Suprapubic skin (tissue), 4 donors: ENCODE data around the gene FAM193A. TPM values are rescaled to one million over a fixed set of nuclear protein-coding genes. Genes with fewer than 3 reads are reported as not detected.

ENCODE experiments used
- DNase-seq, 2 donors: peaks; one replicate each; pipeline ENCODE4 v3.0.0-alpha.2; 2019; ENCODE audit warnings: low spot score in 2 of 2
- H3K27ac ChIP-seq: fragments of 200-600 bp; sonication (generic); one replicate; pipeline ENCODE4 v1.5.1; 2019
- H3K27me3 ChIP-seq: fragments of 200-600 bp; sonication (generic); one replicate; pipeline ENCODE4 v1.5.1; 2019
- H3K36me3 ChIP-seq: fragments of 200-600 bp; sonication (generic); one replicate; pipeline ENCODE4 v1.5.1; 2019
- H3K4me1 ChIP-seq: fragments of 200-600 bp; sonication (generic); one replicate; pipeline ENCODE4 v1.5.1; 2019
- H3K4me3 ChIP-seq: fragments of 200-600 bp; sonication (generic); one replicate; pipeline ENCODE4 v1.5.1; 2019; ENCODE audit warnings: mild to moderate bottlenecking
- H3K9me3 ChIP-seq: fragments of 200-600 bp; sonication (generic); one replicate; pipeline ENCODE4 v1.5.1; 2019
- CTCF ChIP-seq, 2 donors: fragments of 200-600 bp in 1 of 2; fragments of 450-650 bp in 1 of 2; sonication (generic) in 1 of 2; IDR thresholded peaks; one replicate each; pipeline ENCODE4 v1.5.1; 2016 to 2019; ENCODE audit warnings: antibody characterized with exemption in 2 of 2, mild to moderate bottlenecking in 1 of 2, moderate library complexity in 1 of 2
- EP300 ChIP-seq: sonication (generic); formaldehyde crosslinking; IDR thresholded peaks from one replicate; pipeline ENCODE4 v1.6.1; 2017; ENCODE audit warnings: antibody characterized with exemption
- POLR2A ChIP-seq, 2 donors: fragments of 450-650 bp; IDR thresholded peaks; one replicate each; pipeline ENCODE4 v1.6.1; 2017; ENCODE audit warnings: antibody characterized with exemption in 2 of 2, mild to moderate bottlenecking in 2 of 2, moderate library complexity in 2 of 2
- POLR2AphosphoS5 ChIP-seq, 3 donors: sonication (generic); formaldehyde crosslinking; IDR thresholded peaks; one replicate each; pipeline ENCODE4 v1.6.1; 2017; ENCODE audit warnings: antibody characterized with exemption in 3 of 3
- WGBS: methylation state at CpG from one replicate; pipeline ENCODE4 v1.1.5; 2018; 5-methylcytosine and 5-hydroxymethylcytosine counted together
- total RNA-seq, 4 donors: library from RNA; depleted of rRNA; stranded (reverse); fragments of >200 nt; gene quantifications; one replicate each; pipeline ENCODE4 v1.1.0, GENCODE V29; 2016

FAM193A gene
- total RNA-seq, 4 donors from 2014 or later: 23.6 to 45.0 (median 29.3) TPM

GRCh38 chr4:2600878-2601277 lies 64.4 kb downstream of the FAM193A start:
- WGBS: 98% methylated on average over 6 of the region's 6 CpGs
- no peaks in the 10 kb centered on the region for H3K9me3 ChIP-seq
- H3K27ac ChIP-seq: no peak overlapping the region
- H3K4me1 ChIP-seq: peaks cover 12% of the 10 kb centered on the region
- no peak for DNase-seq
- no peak overlapping the region for H3K4me3 ChIP-seq
- no peaks in the 10 kb centered on the region for H3K27me3 ChIP-seq
- no peak for TF ChIP-seq EP300
- no peak for TF ChIP-seq CTCF (IDR thresholded peaks at IDR 0.05)
- TF ChIP-seq POLR2AphosphoS5 (IDR thresholded peaks at IDR 0.05): no peak
- no peak for TF ChIP-seq POLR2A (IDR thresholded peaks at IDR 0.05)
- H3K36me3 ChIP-seq: peaks cover 2% of the 10 kb centered on the region

GRCh38 chr4:2604614-2605013 lies 68.2 kb downstream of the FAM193A start:
- TF ChIP-seq POLR2AphosphoS5 (IDR thresholded peaks at IDR 0.05): no peak
- TF ChIP-seq POLR2A (IDR thresholded peaks at IDR 0.05): no peak
- TF ChIP-seq EP300: no peak
- TF ChIP-seq CTCF (IDR thresholded peaks at IDR 0.05): no peak
- no peaks in the 10 kb centered on the region for H3K9me3 ChIP-seq
- no peak overlapping the region for H3K4me3 ChIP-seq
- peaks cover 14% of the 10 kb centered on the region for H3K4me1 ChIP-seq
- no peak overlapping the region for H3K27ac ChIP-seq
- DNase-seq: no peak
- no peaks in the 10 kb centered on the region for H3K27me3 ChIP-seq
- peaks cover 2% of the 10 kb centered on the region for H3K36me3 ChIP-seq
- 84% methylated on average over 4 of the region's 4 CpGs for WGBS

- H3K4me3 ChIP-seq: no peak overlapping the region
- H3K27ac ChIP-seq: no peak overlapping the region
- H3K36me3 ChIP-seq: peaks cover 2% of the 10 kb centered on the region
- no peak for DNase-seq
- H3K4me1 ChIP-seq: peaks cover 14% of the 10 kb centered on the region
- H3K9me3 ChIP-seq: no peaks in the 10 kb centered on the region
- 78% methylated on average over 9 of the region's 9 CpGs for WGBS
- TF ChIP-seq EP300 (no peak), POLR2A (IDR thresholded peaks at IDR 0.05) (no peak), CTCF (IDR thresholded peaks at IDR 0.05) (no peak), POLR2AphosphoS5 (IDR thresholded peaks at IDR 0.05) (no peak)
- H3K27me3 ChIP-seq: no peaks in the 10 kb centered on the region
These were observed 70.6 kb downstream of the FAM193A start for GRCh38 chr4:2606960-2607506.

- Histone ChIP-seq H3K4me3 (no peak overlapping the region), H3K36me3 (peaks cover 2% of the 10 kb centered on the region), H3K9me3 (no peaks in the 10 kb centered on the region), H3K27ac (no peak overlapping the region), H3K4me1 (peaks cover 14% of the 10 kb centered on the region), H3K27me3 (no peaks in the 10 kb centered on the region)
- no peak for TF ChIP-seq CTCF (IDR thresholded peaks at IDR 0.05)
- TF ChIP-seq EP300: no peak
- no peak for TF ChIP-seq POLR2A (IDR thresholded peaks at IDR 0.05)
- no peak for TF ChIP-seq POLR2AphosphoS5 (IDR thresholded peaks at IDR 0.05)
- DNase-seq: peak in 1 of 2 donors; percentile 7
- 91% methylated on average over 10 of the region's 10 CpGs for WGBS
These were observed 71.4 kb downstream of the FAM193A start for GRCh38 chr4:2607822-2608221.

GRCh38 chr4:2608291-2608690 lies 71.8 kb downstream of the FAM193A start:
- 88% methylated on average over 7 of the region's 7 CpGs for WGBS
- H3K4me1 ChIP-seq: peaks cover 14% of the 10 kb centered on the region
- TF ChIP-seq POLR2A (IDR thresholded peaks at IDR 0.05): no peak
- TF ChIP-seq CTCF (IDR thresholded peaks at IDR 0.05): no peak
- no peak for TF ChIP-seq EP300
- no peak for TF ChIP-seq POLR2AphosphoS5 (IDR thresholded peaks at IDR 0.05)
- peaks cover 2% of the 10 kb centered on the region for H3K36me3 ChIP-seq
- peak in 1 of 2 donors; percentile 18 for DNase-seq
- no peaks in the 10 kb centered on the region for H3K27me3 ChIP-seq
- H3K9me3 ChIP-seq: no peaks in the 10 kb centered on the region
- H3K27ac ChIP-seq: no peak overlapping the region
- H3K4me3 ChIP-seq: no peak overlapping the region
